ENCODE data around the gene RAB1B.
"Not testable (repeated sequence)": the region's sequence is repeated elsewhere in the genome, so short reads cannot be mapped to it uniquely, and the experiment has no call there.

RAB1B gene

GRCh38 chr11:66266378-66267038 is 1.9 kb upstream of the RAB1B start:
- Mint-ChIP-seq H3K4me1 (peaks cover 28 to 38% of the 10 kb centered on the region in 2 donors), H3K9me3 (no peaks in the 10 kb centered on the region), H3K36me3 (peaks cover 36 to 53% of the 10 kb centered on the region in 2 donors), H3K27ac (peak overlapping the region; percentile 95), H3K4me3 (peak overlapping the region; percentile 91 to 98), H3K27me3 (no peaks in the 10 kb centered on the region)
- ATAC-seq (replicated peaks) (no peak), DNase-seq (no peak)

DNA sequence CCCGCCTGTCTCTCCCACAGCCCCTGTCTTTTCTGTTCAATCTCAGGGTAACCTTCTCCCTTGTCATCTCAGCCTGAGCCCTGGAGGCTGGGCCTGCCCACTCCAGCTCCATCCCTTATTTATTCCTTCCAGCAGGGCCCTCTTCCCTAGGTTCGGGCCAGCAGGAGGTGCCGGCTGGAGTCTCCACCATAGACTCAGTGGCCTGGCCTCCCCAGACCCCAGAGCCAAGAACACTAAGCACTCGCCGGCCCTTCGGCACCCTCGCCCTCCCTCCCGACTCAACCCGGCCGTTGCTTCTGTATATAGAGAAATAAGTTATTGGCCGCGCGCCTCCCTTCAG is 1.4 kb upstream of the RAB1B start:
- ATAC-seq (replicated peaks) (no peak), DNase-seq (no peak)
- Mint-ChIP-seq H3K4me1 (peaks cover 30 to 38% of the 10 kb centered on the region in 2 donors), H3K27me3 (no peaks in the 10 kb centered on the region), H3K36me3 (peaks cover 34 to 53% of the 10 kb centered on the region in 2 donors), H3K27ac (peak overlapping the region; percentile 95), H3K9me3 (no peaks in the 10 kb centered on the region), H3K4me3 (peak overlapping the region; percentile 91 to 98)

DNA sequence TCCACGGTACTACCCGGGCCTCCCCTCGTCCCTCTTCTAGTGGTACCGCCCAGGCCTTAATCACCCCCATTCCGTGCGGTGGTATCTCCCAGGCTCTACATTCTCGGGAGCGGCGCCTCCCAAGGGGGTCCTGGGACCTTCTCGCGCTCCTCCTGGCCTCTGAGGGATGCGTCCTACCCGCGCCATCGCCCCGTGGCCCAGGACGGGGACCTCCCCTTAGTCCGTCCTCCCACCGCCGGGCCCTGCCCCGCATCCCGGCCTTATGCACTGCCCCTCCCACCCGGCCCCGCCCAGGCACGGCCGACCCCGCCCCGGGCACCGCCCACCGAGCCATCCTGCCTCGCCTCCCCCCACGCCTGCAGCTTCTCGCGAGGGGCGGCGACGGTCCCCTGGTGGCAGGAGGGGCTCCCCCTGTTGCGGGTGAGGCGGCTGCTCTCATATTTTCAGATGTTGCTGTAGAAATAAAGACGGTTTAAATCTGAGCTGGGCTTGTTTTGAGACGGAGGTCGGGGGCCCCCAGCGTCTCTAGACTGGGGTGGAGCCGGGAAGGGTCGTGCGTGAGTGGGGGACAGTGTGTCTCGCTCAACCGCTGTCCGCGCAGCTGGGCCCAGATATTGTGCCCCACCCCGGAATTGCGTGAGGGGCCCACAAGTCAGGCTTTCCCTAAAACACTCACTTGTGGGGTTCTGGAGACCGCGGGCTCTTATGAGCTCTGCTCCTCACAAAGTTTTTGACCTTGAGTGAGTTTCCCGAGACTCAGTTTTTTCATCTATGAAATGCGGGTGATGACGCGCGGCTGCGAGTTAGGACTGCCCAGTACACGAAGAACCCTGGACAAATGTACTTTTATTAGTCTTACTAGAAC is 828 bp upstream of the RAB1B start:
- DNase-seq (peak; percentile 81), ATAC-seq (replicated peaks) (peak; percentile 66 to 70)
- H3K27ac Mint-ChIP-seq, result peak overlapping the region; percentile 98
- peaks cover 30 to 38% of the 10 kb centered on the region in 2 donors for H3K4me1 Mint-ChIP-seq
- H3K9me3 Mint-ChIP-seq, result no peaks in the 10 kb centered on the region
- peak overlapping the region; percentile 91 to 98 for H3K4me3 Mint-ChIP-seq
- no peaks in the 10 kb centered on the region for H3K27me3 Mint-ChIP-seq
- H3K36me3 Mint-ChIP-seq, result peaks cover 34 to 53% of the 10 kb centered on the region in 2 donors

DNA sequence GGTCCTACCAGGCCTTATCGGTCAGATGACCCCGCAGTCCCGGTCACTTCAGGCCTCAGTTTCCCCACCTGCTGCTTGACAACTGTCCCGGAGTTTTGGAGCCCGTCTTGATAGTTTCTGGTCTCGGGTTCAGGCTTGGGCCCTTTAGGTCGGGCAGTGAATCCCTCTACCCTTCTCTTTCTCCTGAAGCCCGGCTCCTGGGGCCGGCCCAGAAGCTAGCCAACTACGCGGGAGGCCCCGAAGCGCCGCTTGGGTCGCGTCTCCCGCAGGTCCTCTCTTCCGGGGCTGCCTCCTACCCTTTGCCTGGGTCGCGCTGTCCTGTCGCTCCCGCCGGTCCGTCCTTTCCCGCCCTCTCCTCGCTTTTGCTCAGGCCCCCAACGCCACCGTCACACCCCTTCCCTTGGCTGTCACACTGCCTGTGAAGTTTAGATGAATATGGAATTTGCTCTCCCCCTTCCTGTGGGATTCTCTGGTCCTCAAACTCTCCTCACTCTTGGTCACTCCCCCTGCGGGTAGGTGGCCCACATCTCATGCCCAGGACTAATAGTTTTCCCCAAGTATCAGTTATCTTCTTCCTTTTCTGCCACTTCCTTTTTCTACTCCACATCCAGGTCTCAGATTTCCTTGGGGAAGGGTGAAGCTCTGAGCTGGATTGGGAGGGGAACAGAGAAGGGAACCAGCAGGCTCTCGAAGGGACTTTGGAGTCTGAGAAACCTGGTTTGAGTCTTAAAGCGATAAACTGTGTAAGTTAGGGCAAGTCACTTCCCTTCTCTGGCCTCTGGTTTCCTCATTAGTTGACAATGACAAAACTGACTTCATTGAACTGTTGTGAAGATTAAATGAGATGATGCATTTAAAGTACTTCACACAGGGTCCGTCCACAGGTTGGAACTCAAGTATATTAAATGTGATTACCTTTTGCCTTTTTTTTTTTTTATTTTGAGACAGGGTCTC is 790 bp downstream of the RAB1B start:
- peak overlapping the region; percentile 98 for H3K27ac Mint-ChIP-seq
- no peak for ATAC-seq (replicated peaks)
- peaks cover 37 to 50% of the 10 kb centered on the region in 2 donors for H3K36me3 Mint-ChIP-seq
- peaks cover 30 to 38% of the 10 kb centered on the region in 2 donors for H3K4me1 Mint-ChIP-seq
- no peaks in the 10 kb centered on the region for H3K27me3 Mint-ChIP-seq
- no peaks in the 10 kb centered on the region for H3K9me3 Mint-ChIP-seq
- H3K4me3 Mint-ChIP-seq, result peak overlapping the region; percentile 91 to 98
- no peak for DNase-seq

DNA sequence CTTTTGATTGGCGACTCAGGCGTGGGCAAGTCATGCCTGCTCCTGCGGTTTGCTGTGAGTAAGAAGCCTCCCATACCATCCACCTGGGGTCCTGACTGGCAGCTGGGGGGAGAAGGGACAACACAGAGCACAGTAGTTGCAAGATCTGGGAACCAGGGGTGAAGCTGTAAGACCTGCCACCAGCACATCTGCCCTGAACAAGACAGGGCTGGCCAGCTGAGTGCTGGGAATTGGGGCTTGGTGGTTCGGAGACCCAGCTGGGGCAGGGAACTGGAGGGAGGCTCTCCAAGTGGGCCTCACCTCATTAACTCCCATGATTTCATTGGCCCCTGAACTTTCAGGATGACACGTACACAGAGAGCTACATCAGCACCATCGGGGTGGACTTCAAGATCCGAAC is 3.4 kb downstream of the RAB1B start:
- H3K4me1 Mint-ChIP-seq, result peaks cover 28 to 37% of the 10 kb centered on the region in 2 donors
- peaks cover 46 to 61% of the 10 kb centered on the region in 2 donors for H3K36me3 Mint-ChIP-seq
- H3K4me3 Mint-ChIP-seq, result no peak overlapping the region
- DNase-seq (no peak), ATAC-seq (replicated peaks) (no peak)
- no peak overlapping the region for H3K27ac Mint-ChIP-seq
- no peaks in the 10 kb centered on the region for H3K27me3 Mint-ChIP-seq
- H3K9me3 Mint-ChIP-seq, result no peaks in the 10 kb centered on the region

DNA sequence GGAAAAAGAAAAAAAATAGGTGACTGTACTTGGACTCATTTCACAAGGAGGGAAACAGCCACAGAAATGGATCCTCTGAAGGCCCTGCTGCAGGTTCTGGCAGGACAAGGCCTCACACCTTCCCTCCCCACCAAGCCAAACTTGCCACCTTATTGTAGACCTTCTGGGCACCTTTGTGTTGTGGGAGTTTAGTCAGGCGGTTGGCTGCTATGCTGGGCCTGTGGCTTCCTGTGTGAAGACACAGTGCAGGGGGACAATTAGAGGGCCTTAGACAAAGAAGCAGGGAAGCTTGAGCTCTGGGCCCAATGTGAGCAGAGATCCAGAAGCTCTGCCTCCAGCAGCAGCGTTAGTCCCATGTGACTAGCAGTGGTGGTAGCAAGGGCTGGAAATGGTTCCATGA is 4.2 kb downstream of the RAB1B start:
- H3K27me3 Mint-ChIP-seq, result no peaks in the 10 kb centered on the region
- no peak overlapping the region for H3K27ac Mint-ChIP-seq
- no peaks in the 10 kb centered on the region for H3K9me3 Mint-ChIP-seq
- no peak overlapping the region for H3K4me3 Mint-ChIP-seq
- H3K36me3 Mint-ChIP-seq, result peaks cover 43 to 58% of the 10 kb centered on the region in 2 donors
- H3K4me1 Mint-ChIP-seq, result peaks cover 26 to 37% of the 10 kb centered on the region in 2 donors
- no peak for DNase-seq
- no peak for ATAC-seq (replicated peaks)

- no peak overlapping the region for H3K27ac Mint-ChIP-seq
- H3K4me1 Mint-ChIP-seq, result peaks cover 26 to 39% of the 10 kb centered on the region in 2 donors
- DNase-seq, result no peak
- H3K36me3 Mint-ChIP-seq, result peaks cover 43 to 52% of the 10 kb centered on the region in 2 donors
- H3K4me3 Mint-ChIP-seq, result no peak overlapping the region
- no peak for ATAC-seq (replicated peaks)
- H3K27me3 Mint-ChIP-seq, result peaks cover 4 to 7% of the 10 kb centered on the region in 2 donors
- no peaks in the 10 kb centered on the region for H3K9me3 Mint-ChIP-seq
Observed at GRCh38 chr11:66274219-66274618, 5.8 kb downstream of the RAB1B start.

- H3K4me1 Mint-ChIP-seq, result peaks cover 20 to 34% of the 10 kb centered on the region in 2 donors
- ATAC-seq (replicated peaks), result no peak
- H3K27ac Mint-ChIP-seq, result no peak overlapping the region
- no peak overlapping the region for H3K4me3 Mint-ChIP-seq
- H3K27me3 Mint-ChIP-seq, result peaks cover 11 to 15% of the 10 kb centered on the region in 2 donors
- no peak for DNase-seq
- H3K9me3 Mint-ChIP-seq, result no peaks in the 10 kb centered on the region
- H3K36me3 Mint-ChIP-seq, result peaks cover 43 to 50% of the 10 kb centered on the region in 2 donors
Observed at GRCh38 chr11:66275396-66275795, 7.0 kb downstream of the RAB1B start.

- H3K9me3 Mint-ChIP-seq, result no peaks in the 10 kb centered on the region
- no peak for ATAC-seq (replicated peaks)
- no peak for DNase-seq
- peaks cover 39 to 48% of the 10 kb centered on the region in 2 donors for H3K36me3 Mint-ChIP-seq
- no peak overlapping the region for H3K4me3 Mint-ChIP-seq
- no peak overlapping the region for H3K27ac Mint-ChIP-seq
- peaks cover 11 to 21% of the 10 kb centered on the region in 2 donors for H3K27me3 Mint-ChIP-seq
- peaks cover 17 to 27% of the 10 kb centered on the region in 2 donors for H3K4me1 Mint-ChIP-seq
Observed at GRCh38 chr11:66275984-66276612, 7.7 kb downstream of the RAB1B start.

- H3K36me3 Mint-ChIP-seq, result peaks cover 39 to 48% of the 10 kb centered on the region in 2 donors
- not testable (repeated sequence) for H3K4me3 Mint-ChIP-seq
Observed at GRCh38 chr11:66276619-66277018, 8.2 kb downstream of the RAB1B start.

DNA sequence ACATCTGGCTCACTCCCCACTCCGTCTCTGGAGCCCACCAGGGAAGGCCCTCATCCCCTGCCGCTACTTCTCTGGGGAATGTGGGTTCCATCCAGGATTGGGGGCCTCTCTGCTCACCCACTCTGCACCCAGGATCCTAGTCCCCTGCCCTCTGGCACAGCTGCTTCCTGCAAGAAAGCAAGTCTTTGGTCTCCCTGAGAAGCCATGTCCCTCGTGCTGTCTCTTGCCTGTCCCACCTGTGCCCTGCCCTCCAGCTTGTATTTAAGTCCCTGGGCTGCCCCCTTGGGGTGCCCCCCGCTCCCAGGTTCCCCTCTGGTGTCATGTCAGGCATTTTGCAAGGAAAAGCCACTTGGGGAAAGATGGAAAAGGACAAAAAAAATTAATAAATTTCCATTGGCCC is 8.6 kb downstream of the RAB1B start:
- H3K27ac Mint-ChIP-seq, result peak overlapping the region; percentile 71
- peaks cover 21 to 34% of the 10 kb centered on the region in 2 donors for H3K4me1 Mint-ChIP-seq
- H3K9me3 Mint-ChIP-seq; ATAC-seq (replicated peaks); DNase-seq: not testable (repeated sequence)
- peaks cover 40 to 43% of the 10 kb centered on the region in 2 donors for H3K36me3 Mint-ChIP-seq
- H3K27me3 Mint-ChIP-seq, result peaks cover 11 to 22% of the 10 kb centered on the region in 2 donors
- peak overlapping the region; percentile 50 to 58 for H3K4me3 Mint-ChIP-seq

More at GRCh38 chr11:66276619-66277018, 8.2 kb downstream of the RAB1B start:
- ATAC-seq (replicated peaks); H3K9me3 Mint-ChIP-seq; DNase-seq: not testable (repeated sequence)
- H3K4me1 Mint-ChIP-seq, result peaks cover 19 to 30% of the 10 kb centered on the region in 2 donors
- H3K27me3 Mint-ChIP-seq, result peaks cover 11 to 22% of the 10 kb centered on the region in 2 donors
- H3K27ac Mint-ChIP-seq, result peak overlapping the region; percentile 71

- DNase-seq (no peak), ATAC-seq (replicated peaks) (peak; percentile 22 to 29)
- Mint-ChIP-seq H3K4me1 (peaks cover 25 to 41% of the 10 kb centered on the region in 2 donors), H3K9me3 (no peaks in the 10 kb centered on the region), H3K27me3 (peaks cover 11 to 22% of the 10 kb centered on the region in 2 donors), H3K27ac (peak within 1 kb of the TSS; percentile 71), H3K4me3 (peak within 1 kb of the TSS; percentile 75 to 78), H3K36me3 (peaks cover 36 to 38% of the 10 kb centered on the region in 2 donors)
Observed at GRCh38 chr11:66277471-66278362, 9.3 kb downstream of the RAB1B start, which contains the start of gene CNIH2. Gene CNIH2, plus strand, starts transcription at chr11:66278175. Its CDS starts 282 bp downstream, at chr11:66278457.

Measured in stimulated activated naive B cell treated with anti-CD40 and anti-IgM and Interleukin-4, amounts not matched to agents 10 μg/mL and 1 μg/mL and 100 μg/mL, for 72 hours (primary cell).